ENCODE measurements around the gene CORO7. TPM values are rescaled to one million over a fixed set of nuclear protein-coding genes. Genes with fewer than 3 reads are reported as not detected.

CORO7 gene
- total and polyA plus RNA-seq, 9 of the 15 experiments (the other 6 are each of a cell fraction or from before 2014, with no cell fraction given): 0.45 to 77.2 (median 18.7) TPM

GRCh38 chr16:4402439-4403132, 13.8 kb downstream of the CORO7 start (continued):
- TF ChIP-seq, protein P1, sequence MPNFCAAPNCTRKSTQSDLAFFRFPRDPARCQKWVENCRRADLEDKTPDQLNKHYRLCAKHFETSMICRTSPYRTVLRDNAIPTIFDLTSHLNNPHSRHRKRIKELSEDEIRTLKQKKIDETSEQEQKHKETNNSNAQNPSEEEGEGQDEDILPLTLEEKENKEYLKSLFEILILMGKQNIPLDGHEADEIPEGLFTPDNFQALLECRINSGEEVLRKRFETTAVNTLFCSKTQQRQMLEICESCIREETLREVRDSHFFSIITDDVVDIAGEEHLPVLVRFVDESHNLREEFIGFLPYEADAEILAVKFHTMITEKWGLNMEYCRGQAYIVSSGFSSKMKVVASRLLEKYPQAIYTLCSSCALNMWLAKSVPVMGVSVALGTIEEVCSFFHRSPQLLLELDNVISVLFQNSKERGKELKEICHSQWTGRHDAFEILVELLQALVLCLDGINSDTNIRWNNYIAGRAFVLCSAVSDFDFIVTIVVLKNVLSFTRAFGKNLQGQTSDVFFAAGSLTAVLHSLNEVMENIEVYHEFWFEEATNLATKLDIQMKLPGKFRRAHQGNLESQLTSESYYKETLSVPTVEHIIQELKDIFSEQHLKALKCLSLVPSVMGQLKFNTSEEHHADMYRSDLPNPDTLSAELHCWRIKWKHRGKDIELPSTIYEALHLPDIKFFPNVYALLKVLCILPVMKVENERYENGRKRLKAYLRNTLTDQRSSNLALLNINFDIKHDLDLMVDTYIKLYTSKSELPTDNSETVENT (CRISPR knock-in tag; IDR thresholded peaks at IDR 0.05): no peak
- TF ChIP-seq FOXK2 (conservative IDR thresholded peaks at IDR 0.05 in 1 of 2, IDR thresholded peaks at IDR 0.05 in 1 of 2; ENCODE audit: low read depth in 2 of 2): no peak
- no peak for TF ChIP-seq KAT2B (IDR thresholded peaks at IDR 0.05; ENCODE audit: low read depth, low read length)
- peak; percentile 50; the same call in 1 of the 2 replicates for TF ChIP-seq RBFOX2 (IDR thresholded peaks at IDR 0.05; ENCODE audit: low read depth, low read length)
- TF ChIP-seq MAX (CRISPR knock-in tag; IDR thresholded peaks at IDR 0.05): peak; percentile 68
- TF ChIP-seq, protein P2, sequence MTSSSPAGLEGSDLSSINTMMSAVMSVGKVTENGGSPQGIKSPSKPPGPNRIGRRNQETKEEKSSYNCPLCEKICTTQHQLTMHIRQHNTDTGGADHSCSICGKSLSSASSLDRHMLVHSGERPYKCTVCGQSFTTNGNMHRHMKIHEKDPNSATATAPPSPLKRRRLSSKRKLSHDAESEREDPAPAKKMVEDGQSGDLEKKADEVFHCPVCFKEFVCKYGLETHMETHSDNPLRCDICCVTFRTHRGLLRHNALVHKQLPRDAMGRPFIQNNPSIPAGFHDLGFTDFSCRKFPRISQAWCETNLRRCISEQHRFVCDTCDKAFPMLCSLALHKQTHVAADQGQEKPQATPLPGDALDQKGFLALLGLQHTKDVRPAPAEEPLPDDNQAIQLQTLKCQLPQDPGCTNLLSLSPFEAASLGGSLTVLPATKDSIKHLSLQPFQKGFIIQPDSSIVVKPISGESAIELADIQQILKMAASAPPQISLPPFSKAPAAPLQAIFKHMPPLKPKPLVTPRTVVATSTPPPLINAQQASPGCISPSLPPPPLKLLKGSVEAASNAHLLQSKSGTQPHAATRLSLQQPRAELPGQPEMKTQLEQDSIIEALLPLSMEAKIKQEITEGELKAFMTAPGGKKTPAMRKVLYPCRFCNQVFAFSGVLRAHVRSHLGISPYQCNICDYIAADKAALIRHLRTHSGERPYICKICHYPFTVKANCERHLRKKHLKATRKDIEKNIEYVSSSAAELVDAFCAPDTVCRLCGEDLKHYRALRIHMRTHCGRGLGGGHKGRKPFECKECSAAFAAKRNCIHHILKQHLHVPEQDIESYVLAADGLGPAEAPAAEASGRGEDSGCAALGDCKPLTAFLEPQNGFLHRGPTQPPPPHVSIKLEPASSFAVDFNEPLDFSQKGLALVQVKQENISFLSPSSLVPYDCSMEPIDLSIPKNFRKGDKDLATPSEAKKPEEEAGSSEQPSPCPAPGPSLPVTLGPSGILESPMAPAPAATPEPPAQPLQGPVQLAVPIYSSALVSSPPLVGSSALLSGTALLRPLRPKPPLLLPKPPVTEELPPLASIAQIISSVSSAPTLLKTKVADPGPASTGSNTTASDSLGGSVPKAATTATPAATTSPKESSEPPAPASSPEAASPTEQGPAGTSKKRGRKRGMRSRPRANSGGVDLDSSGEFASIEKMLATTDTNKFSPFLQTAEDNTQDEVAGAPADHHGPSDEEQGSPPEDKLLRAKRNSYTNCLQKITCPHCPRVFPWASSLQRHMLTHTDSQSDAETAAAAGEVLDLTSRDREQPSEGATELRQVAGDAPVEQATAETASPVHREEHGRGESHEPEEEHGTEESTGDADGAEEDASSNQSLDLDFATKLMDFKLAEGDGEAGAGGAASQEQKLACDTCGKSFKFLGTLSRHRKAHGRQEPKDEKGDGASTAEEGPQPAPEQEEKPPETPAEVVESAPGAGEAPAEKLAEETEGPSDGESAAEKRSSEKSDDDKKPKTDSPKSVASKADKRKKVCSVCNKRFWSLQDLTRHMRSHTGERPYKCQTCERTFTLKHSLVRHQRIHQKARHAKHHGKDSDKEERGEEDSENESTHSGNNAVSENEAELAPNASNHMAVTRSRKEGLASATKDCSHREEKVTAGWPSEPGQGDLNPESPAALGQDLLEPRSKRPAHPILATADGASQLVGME (CRISPR knock-in tag; IDR thresholded peaks at IDR 0.05): no peak
- no peak for TF ChIP-seq ZNF24 (IDR thresholded peaks at IDR 0.05)
- TF ChIP-seq HES1 (IDR thresholded peaks at IDR 0.05; ENCODE audit: low read depth): no peak
- TF ChIP-seq NCOA1 (IDR thresholded peaks at IDR 0.05; ENCODE audit: low read depth): no peak
- peak; percentile 45 for TF ChIP-seq RBM22 (IDR thresholded peaks at IDR 0.05; ENCODE audit: low read depth, low read length, poor library complexity, severe bottlenecking)
- TF ChIP-seq STAT5B (CRISPR knock-in tag; IDR thresholded peaks at IDR 0.05): no peak
- TF ChIP-seq, protein P3, sequence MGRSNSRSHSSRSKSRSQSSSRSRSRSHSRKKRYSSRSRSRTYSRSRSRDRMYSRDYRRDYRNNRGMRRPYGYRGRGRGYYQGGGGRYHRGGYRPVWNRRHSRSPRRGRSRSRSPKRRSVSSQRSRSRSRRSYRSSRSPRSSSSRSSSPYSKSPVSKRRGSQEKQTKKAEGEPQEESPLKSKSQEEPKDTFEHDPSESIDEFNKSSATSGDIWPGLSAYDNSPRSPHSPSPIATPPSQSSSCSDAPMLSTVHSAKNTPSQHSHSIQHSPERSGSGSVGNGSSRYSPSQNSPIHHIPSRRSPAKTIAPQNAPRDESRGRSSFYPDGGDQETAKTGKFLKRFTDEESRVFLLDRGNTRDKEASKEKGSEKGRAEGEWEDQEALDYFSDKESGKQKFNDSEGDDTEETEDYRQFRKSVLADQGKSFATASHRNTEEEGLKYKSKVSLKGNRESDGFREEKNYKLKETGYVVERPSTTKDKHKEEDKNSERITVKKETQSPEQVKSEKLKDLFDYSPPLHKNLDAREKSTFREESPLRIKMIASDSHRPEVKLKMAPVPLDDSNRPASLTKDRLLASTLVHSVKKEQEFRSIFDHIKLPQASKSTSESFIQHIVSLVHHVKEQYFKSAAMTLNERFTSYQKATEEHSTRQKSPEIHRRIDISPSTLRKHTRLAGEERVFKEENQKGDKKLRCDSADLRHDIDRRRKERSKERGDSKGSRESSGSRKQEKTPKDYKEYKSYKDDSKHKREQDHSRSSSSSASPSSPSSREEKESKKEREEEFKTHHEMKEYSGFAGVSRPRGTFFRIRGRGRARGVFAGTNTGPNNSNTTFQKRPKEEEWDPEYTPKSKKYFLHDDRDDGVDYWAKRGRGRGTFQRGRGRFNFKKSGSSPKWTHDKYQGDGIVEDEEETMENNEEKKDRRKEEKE (IDR thresholded peaks at IDR 0.05; ENCODE audit: borderline replicate concordance in 1 of 2, control insufficient read depth in 1 of 2, low read depth in 2 of 2, low read length in 1 of 2): no peak
- peak; percentile 73; the same call in 1 of the 2 replicates for TF ChIP-seq SMARCA5 (IDR thresholded peaks at IDR 0.05)
- TF ChIP-seq CBX1 (IDR thresholded peaks at IDR 0.05; ENCODE audit: low read depth): peak; percentile 62; the same call in 1 of the 2 replicates
- 0 out of 2 replicates have a peak, but pooled peaks have one; percentile 16 for TF ChIP-seq SPI1 (IDR thresholded peaks at IDR 0.05; ENCODE audit: borderline replicate concordance, low read depth, low read length)

Measured in K562 (cell line).